Mucosa of rectum (tissue), 2 donors: ENCODE results near the gene HIC1.

Experiments
- H3K27ac ChIP-seq, 2 donors: one replicate each; pipeline ENCODE4 v1.7.0; 2013; ENCODE audit warnings: inconsistent platforms in 2 of 2, low read depth in 2 of 2, low read length in 2 of 2
- H3K27me3 ChIP-seq, 2 donors: one replicate each; pipeline ENCODE4 v1.7.0; 2013; ENCODE audit warnings: low read length in 2 of 2; ENCODE audit not compliant: control insufficient read depth in 2 of 2, insufficient read depth in 2 of 2
- H3K36me3 ChIP-seq, 2 donors: one replicate each; pipeline ENCODE4 v1.7.0; 2013; ENCODE audit warnings: low read length in 2 of 2; ENCODE audit not compliant: control insufficient read depth in 2 of 2, insufficient read depth in 2 of 2
- H3K4me1 ChIP-seq, 2 donors: one replicate each; pipeline ENCODE4 v1.7.0; 2013; ENCODE audit warnings: low read length in 2 of 2, mild to moderate bottlenecking in 1 of 2; ENCODE audit not compliant: control insufficient read depth in 2 of 2, insufficient read depth in 2 of 2
- H3K4me3 ChIP-seq, 2 donors: one replicate each; pipeline ENCODE4 v1.7.0; 2013; ENCODE audit warnings: low read length in 2 of 2
- H3K9ac ChIP-seq, 2 donors: one replicate each; pipeline ENCODE4 v1.7.0; 2013; ENCODE audit warnings: low read length in 2 of 2, low read depth in 1 of 2, mild to moderate bottlenecking in 1 of 2
- H3K9me3 ChIP-seq, 2 donors: one replicate each; pipeline ENCODE4 v1.7.0; 2013; ENCODE audit warnings: low read length in 2 of 2; ENCODE audit not compliant: control insufficient read depth in 2 of 2
- donor health status: healthy.
- donor health status: Normal muscosa, but diverticular disease.

HIC1 gene

DNA sequence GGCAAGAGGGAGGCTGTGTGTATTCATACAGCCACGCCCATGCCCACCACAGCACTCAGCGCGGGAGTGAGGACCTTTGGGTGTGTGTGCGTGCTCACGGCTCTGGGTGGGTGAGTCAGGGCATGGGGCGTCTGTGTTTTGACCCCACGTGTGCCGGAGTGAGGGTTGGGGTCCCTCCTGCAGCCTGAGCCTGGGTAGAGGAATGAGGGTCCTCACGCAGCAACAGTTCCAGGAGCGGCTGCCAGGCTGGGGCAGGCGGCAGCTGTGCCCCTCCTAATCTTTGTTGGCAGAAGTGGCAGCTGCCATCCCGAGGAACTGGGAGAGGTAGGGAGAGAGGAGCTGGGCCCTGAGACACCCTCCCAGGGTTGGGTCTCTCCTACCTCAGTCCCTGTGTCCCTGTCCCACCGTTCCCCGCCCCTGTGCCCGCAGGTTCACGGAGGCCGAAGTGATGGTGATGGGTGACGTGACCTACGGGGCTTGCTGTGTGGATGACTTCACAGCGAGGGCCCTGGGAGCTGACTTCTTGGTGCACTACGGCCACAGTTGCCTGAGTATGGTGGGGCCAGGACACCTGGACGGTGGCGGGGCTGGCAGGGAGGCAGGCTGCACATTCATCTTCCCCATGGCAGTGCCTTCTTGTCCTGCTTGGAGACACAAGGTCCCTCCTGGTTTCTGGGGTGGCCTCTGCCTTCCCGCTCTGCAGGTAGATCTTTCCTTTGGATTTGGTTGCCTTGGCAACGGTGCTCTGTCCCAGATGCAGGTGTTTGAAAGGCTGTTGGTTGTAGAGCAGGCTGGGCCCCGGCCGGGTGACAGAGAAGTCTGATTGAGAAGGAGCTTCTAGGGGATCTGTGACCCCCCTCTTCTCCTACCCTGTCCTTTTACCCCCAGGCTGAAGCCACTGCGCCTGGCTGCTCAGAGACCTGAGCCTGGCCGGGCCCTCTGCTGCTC, 19.1 kb upstream of the HIC1 start:
- Histone ChIP-seq H3K9me3 (no peaks in the 10 kb centered on the region), H3K27ac (no peak overlapping the region), H3K9ac (no peak overlapping the region), H3K4me1 (peaks cover 2 to 3% of the 10 kb centered on the region in 2 donors), H3K36me3 (peaks cover 20 to 29% of the 10 kb centered on the region in 2 donors), H3K4me3 (no peak overlapping the region), H3K27me3 (no peaks in the 10 kb centered on the region)

DNA sequence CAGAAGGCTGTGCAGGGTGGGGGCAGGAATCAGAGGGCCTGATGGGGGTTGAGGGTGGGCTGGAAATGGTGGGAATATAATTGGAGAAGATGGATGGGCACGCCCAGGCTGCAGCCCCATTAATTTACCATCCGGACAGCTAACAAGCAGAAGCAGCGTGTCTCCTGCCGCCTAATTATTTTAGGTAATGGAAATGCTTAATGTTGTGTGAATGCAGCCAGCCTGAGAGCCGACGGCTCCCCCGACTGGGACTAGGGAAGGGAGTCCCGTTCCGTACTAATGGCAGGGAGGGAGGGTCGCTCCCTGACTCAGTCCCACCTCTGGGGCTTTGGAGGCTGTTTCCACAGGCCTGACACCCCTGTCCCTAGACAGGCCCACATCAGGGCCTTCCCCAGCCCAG, 17.7 kb upstream of the HIC1 start:
- Histone ChIP-seq H3K36me3 (peaks cover 20 to 29% of the 10 kb centered on the region in 2 donors), H3K4me3 (no peak overlapping the region), H3K9ac (no peak overlapping the region), H3K27me3 (no peaks in the 10 kb centered on the region), H3K4me1 (peaks cover 4 to 9% of the 10 kb centered on the region in 2 donors), H3K9me3 (no peaks in the 10 kb centered on the region), H3K27ac (no peak overlapping the region)

DNA sequence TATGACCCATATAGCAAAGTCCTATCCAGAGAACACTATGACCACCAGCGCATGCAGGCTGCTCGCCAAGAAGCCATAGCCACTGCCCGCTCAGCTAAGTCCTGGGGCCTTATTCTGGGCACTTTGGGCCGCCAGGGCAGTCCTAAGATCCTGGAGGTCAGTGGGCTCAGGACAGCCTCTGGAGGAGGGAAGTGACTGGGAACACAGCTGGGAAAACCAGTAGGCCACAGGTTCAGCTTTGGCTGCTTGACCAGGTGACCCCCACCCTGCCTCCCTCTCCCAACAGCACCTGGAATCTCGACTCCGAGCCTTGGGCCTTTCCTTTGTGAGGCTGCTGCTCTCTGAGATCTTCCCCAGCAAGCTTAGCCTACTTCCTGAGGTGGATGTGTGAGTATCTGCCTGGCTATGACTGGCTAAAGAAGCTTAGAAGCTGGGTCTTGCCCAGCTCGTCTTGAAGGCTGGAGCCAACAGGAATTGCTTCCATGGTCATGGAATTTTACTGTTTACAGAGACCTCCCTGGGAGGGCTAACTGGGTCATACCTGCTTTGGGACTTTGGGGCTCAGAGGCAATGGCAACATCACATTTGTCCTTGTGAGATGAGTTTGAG, 14.6 kb upstream of the HIC1 start:
- H3K27ac ChIP-seq: no peak overlapping the region
- no peak overlapping the region for H3K9ac ChIP-seq
- peaks cover 12 to 17% of the 10 kb centered on the region in 2 donors for H3K4me1 ChIP-seq
- peaks cover 15 to 34% of the 10 kb centered on the region in 2 donors for H3K36me3 ChIP-seq
- no peaks in the 10 kb centered on the region for H3K9me3 ChIP-seq
- no peak overlapping the region for H3K4me3 ChIP-seq
- no peaks in the 10 kb centered on the region for H3K27me3 ChIP-seq

DNA sequence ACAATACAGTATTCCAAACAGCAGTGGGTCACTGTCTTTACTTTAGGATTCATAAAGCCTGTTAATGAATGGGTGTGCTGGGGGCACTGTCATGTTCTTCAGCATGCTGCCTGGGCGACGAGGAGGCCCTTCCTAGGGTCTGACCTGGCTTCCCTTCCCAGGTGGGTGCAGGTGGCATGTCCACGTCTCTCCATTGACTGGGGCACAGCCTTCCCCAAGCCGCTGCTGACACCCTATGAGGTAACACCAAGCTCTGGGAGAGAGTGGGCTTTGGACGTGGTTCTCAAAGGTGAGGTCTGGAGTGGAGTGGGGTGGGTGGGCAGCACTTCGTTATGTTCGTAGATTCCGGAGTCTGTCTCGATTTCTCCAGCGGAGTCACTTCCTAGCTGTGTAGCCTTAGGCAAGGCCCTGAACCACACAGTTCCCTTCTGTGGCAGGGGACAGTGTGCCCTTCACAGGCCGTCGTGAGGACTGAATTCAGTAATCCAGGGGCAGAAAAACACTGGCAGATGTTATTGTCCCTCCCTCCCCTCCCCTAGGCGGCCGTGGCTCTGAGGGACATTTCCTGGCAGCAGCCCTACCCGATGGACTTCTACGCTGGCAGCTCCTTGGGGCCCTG, 13.9 kb upstream of the HIC1 start:
- H3K4me3 ChIP-seq: peak overlapping the region; percentile 85 to 98
- H3K9ac ChIP-seq: peak overlapping the region in 1 of 2 donors; percentile 94
- H3K27ac ChIP-seq: peak overlapping the region; percentile 32 to 58
- H3K9me3 ChIP-seq: no peaks in the 10 kb centered on the region
- no peaks in the 10 kb centered on the region for H3K27me3 ChIP-seq
- H3K4me1 ChIP-seq: peaks cover 12 to 17% of the 10 kb centered on the region in 2 donors
- H3K36me3 ChIP-seq: peaks cover 12 to 30% of the 10 kb centered on the region in 2 donors

DNA sequence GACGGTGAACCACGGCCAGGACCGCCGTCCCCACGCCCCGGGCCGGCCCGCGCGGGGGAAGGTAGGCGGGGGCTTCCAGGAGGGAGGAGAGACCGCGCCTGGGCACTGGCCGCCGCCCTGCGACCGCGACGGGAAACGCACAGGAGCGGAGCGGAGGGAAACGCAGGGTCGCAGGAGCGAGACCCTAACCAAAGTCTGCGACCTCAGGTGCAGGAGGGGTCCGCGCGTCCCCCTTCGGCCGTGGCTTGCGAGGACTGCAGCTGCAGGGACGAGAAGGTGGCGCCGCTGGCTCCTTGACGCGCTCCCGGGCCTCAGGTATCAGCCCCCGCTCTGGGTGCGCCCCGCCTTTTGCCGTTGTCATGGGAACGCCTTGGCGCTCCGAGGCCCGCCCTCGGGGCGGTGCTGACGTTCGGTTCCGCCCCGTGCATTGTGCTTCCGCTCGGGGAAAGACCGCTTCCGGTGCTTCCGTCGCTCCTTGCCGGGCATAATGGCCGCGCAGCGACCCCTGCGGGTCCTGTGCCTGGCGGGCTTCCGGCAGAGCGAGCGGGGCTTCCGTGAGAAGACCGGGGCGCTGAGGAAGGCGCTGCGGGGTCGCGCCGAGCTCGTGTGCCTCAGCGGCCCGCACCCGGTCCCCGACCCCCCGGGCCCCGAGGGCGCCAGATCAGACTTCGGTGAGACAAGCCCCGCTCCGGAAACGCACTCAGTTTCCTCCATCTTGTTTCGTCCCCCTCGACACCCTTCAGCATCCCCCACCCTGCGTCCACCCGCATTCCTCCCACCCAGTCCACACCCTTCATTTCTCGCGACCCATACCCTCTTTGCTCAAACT, 13.1 kb upstream of the HIC1 start, which contains the start of gene OVCA2:
Gene OVCA2, plus strand, starts transcription at position 462 of the 829 bp plus-strand sequence. Its CDS starts 26 bp downstream, at position 488.
- Histone ChIP-seq H3K36me3 (peaks cover 5 to 22% of the 10 kb centered on the region in 2 donors), H3K27me3 (no peaks in the 10 kb centered on the region), H3K27ac (peak within 1 kb of the TSS; percentile 81 to 85), H3K9ac (peak within 1 kb of the TSS; percentile 92 to 94), H3K4me1 (peaks cover 12 to 17% of the 10 kb centered on the region in 2 donors), H3K9me3 (no peaks in the 10 kb centered on the region), H3K4me3 (peak within 1 kb of the TSS; percentile 85 to 98)

DNA sequence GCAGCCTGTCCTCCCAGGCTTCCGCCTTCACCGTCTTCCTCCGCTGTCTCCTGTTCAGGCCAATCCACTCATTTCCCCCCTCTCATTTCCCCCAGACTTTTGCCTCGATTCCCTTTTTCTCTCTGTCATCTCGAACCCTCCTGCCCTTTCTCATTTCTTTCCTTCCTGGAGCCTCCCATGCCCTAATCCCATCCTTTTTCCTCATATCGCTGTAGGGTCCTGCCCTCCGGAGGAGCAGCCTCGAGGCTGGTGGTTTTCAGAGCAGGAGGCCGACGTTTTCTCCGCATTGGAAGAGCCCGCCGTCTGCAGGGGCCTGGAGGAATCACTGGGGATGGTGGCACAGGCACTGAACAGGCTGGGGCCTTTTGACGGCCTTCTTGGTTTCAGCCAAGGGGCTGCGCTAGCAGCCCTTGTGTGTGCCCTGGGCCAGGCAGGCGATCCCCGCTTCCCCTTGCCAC, 12.5 kb upstream of the HIC1 start:
- peak overlapping the region; percentile 81 to 85 for H3K27ac ChIP-seq
- H3K27me3 ChIP-seq: no peaks in the 10 kb centered on the region
- H3K4me3 ChIP-seq: peak overlapping the region; percentile 85 to 98
- H3K36me3 ChIP-seq: peaks cover 3 to 17% of the 10 kb centered on the region in 2 donors
- peak overlapping the region; percentile 92 to 94 for H3K9ac ChIP-seq
- H3K4me1 ChIP-seq: peaks cover 12 to 17% of the 10 kb centered on the region in 2 donors
- H3K9me3 ChIP-seq: no peaks in the 10 kb centered on the region

DNA sequence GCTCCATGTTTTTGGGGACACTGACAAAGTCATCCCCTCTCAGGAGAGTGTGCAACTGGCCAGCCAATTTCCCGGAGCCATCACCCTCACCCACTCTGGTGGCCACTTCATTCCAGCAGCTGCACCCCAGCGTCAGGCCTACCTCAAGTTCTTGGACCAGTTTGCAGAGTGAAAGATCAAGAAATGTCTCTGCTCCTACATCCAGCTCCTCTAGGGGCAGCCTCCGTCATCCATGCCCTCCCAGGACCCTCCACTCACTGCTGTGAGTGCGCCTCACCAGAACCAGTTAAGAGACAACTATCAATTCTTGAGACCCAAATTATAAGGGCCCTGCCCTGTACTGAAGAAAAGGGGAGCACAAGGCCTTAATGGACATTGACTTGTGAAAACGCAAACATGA, 12.0 kb upstream of the HIC1 start:
- peak overlapping the region; percentile 81 to 85 for H3K27ac ChIP-seq
- H3K9ac ChIP-seq: peak overlapping the region; percentile 92 to 94
- peaks cover 0 to 17% of the 10 kb centered on the region in 2 donors for H3K36me3 ChIP-seq
- peaks cover 12 to 17% of the 10 kb centered on the region in 2 donors for H3K4me1 ChIP-seq
- H3K4me3 ChIP-seq: peak overlapping the region; percentile 85 to 98
- H3K27me3 ChIP-seq: no peaks in the 10 kb centered on the region
- no peaks in the 10 kb centered on the region for H3K9me3 ChIP-seq

DNA sequence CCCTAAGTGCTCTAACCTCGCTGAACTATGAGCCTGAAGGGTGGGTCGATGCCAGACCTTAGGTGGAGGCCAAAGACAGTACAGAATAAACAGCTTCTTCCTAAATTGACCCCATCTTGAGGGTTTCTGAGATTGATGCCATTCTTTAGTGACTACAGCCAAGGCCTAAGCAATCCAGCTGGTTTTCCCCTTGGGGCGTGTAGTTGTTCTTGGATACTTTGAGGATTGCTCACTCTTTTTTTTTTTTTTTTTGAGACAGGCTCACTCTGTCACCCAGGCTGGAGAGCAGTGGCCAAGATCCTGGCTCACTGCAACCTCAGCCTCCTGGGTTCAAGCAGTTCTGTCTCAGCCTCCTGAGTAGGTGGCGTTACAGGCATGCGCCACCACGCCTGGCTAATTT, 11.1 kb upstream of the HIC1 start:
- Histone ChIP-seq H3K36me3 (peaks cover 0 to 13% of the 10 kb centered on the region in 2 donors), H3K9me3 (no peaks in the 10 kb centered on the region), H3K4me3 (no peak overlapping the region), H3K4me1 (peaks cover 14 to 17% of the 10 kb centered on the region in 2 donors), H3K27me3 (no peaks in the 10 kb centered on the region), H3K9ac (no peak overlapping the region), H3K27ac (no peak overlapping the region)

DNA sequence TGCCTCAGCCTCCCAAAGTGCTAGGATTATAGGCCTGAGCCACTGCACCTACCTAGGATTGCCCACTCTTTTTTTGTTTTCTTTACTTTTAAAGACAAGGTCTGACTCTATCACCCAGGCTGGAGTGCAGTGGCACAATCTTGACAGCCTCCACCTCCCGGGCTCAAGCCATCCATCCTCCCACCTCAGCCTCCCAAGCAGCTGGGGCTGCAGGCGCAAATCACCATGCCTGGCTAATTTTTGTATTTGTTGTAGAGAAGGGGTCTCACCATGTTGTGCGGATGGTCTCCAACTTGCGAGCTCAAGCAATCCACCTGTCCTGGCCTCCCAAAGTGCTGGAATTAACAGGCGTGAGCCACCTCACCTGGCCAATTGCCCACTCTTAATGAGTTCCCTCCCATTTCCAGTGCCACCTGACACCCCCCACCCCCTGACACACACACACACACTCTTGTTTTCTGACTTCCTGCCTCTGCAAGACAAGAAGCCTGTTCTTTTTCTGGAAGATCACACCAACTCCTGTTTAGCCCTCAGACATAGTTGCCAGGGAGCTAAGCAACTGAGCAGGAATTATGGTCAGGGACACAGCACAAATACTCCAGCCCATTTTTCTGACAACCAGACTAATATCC, 10.5 kb upstream of the HIC1 start:
- Histone ChIP-seq H3K9ac (no peak overlapping the region), H3K27ac (no peak overlapping the region), H3K4me1 (peaks cover 19 to 21% of the 10 kb centered on the region in 2 donors), H3K9me3 (no peaks in the 10 kb centered on the region), H3K36me3 (peaks cover 0 to 13% of the 10 kb centered on the region in 2 donors), H3K4me3 (no peak overlapping the region), H3K27me3 (no peaks in the 10 kb centered on the region)
